Effector CD8-positive, alpha-beta T cell (primary cell): ENCODE data around the gene ARHGAP42.

Source experiments
- DNase-seq: peaks from one replicate; lab custom pipeline; 2025; lab: John Stamatoyannopoulos, UW

ARHGAP42 gene

DNA sequence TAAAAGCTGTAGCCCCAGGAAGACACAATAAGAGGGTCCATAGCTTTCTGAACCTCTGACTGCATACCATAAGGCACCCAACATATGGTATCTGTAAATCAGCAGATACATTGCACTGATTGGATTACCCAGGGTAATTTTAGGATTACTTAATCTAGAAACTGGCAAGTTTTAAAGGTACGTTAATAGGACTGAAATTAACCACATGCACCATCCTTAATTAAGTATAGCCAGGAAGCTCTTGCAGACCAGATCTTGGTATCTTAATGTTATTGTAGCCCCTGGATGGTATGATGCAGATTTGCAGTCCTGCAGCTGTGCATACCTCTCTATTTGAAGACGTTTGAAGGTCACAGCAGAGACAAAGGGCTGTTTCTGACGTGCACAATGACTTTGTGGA, 72.8 kb downstream of the ARHGAP42 start:
- DNase-seq, result no peak

DNA sequence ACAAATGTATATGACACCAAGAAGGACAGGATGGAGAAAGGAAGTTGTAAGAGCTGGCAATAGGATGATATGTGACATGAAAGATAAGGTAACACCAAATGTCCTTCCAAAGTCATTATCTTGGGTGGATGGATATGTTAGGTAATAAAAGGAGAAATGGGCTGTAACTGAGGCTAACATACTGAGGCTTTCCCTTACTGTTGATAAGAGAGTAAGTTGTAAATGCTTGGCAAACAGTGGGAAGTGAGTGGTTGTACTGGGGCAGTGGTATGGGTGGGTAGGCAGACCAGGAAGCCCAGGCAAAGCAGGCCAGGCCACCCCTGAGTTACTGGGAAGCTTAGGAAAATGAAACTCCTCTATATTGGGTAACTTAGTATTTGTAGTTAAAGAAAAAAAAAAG, 73.7 kb downstream of the ARHGAP42 start:
- DNase-seq, result no peak

DNA sequence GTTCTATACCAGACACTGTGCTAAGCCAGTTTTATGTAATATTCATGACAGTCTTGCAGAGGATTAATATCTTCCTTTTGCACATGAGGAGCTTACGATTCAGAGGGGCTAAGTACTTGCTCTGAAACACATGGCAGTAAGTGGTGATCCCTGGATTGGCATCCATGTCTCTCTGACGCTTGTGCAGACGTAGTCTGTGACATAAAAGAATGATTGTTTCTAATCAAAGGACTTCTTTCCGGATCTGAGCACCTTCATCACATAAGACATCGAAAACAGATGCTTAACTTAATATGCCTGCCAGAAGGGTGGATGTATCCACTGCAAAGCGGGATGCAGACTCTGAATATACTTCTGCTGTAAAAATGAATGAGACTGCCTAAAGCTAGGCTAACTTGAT, 74.8 kb downstream of the ARHGAP42 start:
- no peak for DNase-seq

DNA sequence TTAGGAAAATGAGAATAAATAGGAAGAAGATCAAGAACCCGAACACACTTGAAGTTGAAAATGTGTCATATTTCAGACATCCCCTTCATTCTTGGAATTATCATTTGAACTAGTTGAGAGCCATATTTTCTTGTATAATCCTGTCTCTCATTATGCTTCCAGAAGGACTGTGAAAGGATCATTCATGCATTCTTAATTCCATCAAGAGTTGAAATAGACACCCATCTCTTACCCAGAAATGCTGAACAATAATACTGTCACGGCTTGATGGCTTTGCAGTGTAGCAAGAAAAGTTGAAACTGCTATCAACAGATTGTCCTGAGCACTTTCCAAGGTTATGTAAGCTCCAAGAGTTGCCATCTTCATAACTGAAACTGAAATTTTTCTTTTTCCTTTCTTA, 79.7 kb downstream of the ARHGAP42 start:
- no peak for DNase-seq

DNA sequence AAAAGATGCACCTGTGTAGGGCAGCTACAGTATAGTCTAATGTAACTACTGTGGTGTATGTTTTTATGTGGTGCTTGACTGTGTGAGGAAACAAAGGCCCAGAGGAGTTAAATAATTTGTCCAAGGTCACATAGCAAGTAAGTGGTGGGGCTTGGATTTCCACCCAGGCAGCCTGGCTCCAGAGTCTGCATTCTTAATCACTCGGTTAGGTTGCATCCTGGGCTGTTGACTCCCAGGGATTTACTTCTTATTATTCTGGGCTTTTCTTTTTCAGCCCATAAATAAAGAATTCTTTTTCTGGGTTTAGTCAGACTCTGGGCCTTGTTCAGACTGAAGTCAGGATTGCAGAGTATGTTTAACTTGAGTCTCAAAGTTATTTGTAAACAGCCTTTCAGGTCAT, 82.1 kb downstream of the ARHGAP42 start:
- no peak for DNase-seq

DNA sequence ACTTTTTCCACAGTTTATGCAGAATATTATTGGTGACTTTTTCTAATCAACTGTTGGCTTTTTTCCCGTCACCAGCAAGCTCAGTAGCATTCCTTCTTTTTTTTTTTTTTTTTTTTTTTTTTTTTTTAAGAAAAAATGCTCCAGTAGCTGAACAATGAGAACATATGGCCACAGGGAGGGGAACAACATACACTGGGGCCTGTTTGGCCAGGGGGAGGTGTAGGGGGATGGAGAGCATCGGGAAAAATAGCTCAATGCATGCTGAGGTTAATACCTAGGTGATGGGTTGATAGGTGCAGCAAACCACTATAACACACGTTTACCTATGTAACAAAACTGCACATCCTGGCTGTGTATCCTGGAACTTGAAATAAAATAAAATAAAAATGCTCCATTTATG, 82.5 kb downstream of the ARHGAP42 start:
- no peak for DNase-seq

DNA sequence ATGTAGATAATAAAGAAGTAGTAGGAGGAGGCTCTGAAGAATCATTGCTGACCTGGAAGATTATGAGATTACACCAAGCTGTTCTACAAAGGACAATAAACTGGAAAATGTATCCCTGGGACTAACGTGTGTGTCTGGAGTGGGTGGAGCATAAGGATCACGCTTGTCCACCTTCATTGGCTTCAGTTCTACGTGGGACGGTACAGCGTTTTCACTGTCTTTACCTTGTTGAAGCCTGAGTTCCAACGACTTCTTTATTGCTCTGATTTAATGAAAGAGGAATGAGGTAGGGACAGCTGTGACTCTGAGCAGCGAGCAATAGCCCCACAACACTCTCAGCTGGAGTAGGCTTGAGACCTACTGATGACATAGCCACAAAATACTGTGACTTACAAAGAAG, 87.0 kb downstream of the ARHGAP42 start:
- DNase-seq, result no peak

DNA sequence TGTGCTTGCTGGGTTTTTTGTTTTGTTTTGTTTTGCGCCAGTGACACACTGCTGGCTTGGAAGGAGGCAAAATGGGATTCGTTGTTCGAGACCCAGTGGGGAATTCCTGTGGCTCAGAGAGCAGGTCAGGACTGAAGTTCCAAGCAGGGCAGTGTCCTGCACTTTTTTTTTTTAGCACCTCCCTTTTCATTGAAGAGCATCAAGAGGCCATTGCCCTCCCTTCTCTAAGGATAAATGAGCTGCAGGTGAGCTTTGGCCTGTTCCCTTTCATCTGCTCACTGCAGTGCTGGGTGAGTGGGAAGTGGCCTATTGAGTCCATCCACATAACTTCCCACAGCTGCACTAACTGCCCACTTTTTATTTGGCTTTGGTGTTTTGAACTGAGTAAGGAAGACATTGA, 87.8 kb downstream of the ARHGAP42 start:
- no peak for DNase-seq

DNA sequence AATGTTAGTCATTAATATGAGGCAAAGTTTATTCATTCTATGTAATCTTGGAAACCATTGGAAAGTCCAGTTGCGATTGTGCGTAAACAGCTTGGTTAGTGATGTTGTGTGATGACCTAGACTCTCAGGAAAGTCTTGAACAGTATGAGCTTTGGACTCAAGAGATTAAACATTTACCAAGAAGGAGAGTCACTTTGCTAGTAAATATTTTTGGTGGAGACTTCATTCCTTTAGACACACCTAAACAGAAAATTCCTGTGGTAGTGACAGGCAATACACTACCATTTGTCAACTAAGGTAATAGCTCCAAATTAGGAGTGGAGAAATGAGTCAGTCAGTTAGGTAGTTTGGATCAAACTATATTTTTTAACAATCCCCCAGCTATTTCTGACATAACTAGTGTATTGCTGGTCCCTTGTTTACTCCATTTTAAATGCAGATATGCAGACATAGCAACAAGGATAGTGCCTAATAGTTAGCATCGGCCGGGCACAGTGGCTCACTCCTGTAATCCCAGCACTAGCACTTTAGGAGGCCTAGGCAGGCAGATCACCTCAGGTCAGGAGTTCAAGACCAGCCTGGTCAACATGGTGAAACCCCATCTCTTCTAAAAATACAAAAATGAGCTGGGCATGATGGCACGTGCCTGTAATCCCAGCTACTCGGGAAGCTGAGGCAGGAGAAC, 89.3 kb downstream of the ARHGAP42 start:
- no peak for DNase-seq

DNA sequence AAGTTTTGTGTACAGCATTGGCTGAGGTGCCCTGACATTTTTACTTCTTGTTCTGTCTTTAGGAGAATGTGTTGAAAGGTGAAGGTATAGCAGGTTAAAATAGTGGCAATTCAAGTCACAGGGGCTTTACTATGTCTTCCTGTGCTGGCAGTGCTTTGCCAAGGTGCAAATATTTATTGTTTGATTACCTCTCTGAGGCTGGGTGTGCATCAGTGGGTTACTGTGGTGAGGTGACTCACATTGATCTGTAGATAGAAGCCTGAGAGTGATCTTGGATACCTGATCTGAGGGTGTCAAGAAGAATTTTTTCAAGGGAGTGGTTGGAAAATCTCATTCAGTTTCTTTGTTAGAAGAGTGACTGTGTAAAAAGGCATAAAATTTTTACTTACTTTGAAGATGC, 90.0 kb downstream of the ARHGAP42 start:
- DNase-seq, result no peak

DNA sequence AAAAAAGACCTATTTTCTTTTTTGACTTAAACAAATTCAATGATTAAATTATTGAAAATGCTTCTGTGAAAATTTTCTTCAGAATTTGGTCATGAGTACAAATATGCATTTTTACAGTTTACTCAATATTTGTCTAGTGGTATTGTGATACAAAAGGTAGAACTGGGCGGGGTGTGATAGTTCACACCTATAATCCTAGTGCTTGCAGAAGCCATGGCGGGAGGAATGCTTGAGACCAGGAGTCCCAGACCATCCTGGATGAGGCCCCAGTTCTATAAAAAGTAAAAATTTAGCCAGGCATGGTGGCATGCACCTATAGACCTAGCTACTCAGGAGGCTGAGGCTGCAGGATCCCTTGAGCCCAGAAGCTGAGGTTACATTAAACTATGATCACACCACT, 90.6 kb downstream of the ARHGAP42 start:
- no peak for DNase-seq

DNA sequence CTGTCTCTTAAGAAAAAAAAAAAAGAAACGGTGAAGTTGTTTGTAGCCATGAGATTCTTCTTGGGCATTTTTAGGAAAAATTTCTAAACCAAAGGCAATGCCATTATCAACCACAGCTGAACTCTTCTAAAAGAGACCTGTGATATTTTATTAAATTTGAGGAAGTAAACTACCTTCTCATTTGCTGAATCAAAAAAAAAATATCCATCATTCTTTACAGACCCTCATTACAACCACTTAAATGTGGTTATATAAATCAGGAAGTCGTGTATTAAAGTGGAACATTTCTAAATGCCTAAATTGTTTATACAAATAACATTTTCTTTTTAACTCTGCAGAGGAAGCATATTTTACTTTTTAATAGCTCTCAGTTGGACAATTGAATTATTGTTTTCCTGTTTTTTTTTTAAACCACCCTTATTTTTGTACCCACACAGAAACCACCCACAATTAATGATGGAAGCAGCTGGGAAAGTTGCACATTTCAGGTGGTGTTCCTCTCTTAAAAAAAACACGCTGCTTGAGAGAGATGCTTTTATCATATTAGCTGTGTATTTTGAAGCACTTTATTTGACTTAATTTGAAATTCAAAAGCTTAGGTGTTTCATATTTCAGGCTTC, 91.2 kb downstream of the ARHGAP42 start:
- no peak for DNase-seq

DNA sequence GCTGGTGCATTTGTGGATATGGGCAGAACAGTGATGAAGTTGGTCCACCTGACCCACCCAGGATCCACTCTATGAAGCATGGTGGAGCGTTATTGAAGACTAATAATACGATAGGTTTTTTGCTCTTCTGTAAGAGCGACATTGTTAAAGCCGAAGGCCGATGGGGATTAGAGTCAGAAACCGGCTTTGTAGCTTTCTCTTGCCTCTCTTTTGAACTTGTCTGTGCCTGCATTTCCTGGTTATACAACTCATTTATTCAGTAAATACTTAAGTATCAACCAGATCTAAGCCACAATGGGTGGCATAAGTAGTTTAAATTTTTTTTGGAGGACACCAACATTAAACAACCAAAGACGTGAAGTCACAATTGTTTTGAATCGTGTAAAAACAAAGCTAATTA, 93.4 kb downstream of the ARHGAP42 start:
- DNase-seq, result no peak

DNA sequence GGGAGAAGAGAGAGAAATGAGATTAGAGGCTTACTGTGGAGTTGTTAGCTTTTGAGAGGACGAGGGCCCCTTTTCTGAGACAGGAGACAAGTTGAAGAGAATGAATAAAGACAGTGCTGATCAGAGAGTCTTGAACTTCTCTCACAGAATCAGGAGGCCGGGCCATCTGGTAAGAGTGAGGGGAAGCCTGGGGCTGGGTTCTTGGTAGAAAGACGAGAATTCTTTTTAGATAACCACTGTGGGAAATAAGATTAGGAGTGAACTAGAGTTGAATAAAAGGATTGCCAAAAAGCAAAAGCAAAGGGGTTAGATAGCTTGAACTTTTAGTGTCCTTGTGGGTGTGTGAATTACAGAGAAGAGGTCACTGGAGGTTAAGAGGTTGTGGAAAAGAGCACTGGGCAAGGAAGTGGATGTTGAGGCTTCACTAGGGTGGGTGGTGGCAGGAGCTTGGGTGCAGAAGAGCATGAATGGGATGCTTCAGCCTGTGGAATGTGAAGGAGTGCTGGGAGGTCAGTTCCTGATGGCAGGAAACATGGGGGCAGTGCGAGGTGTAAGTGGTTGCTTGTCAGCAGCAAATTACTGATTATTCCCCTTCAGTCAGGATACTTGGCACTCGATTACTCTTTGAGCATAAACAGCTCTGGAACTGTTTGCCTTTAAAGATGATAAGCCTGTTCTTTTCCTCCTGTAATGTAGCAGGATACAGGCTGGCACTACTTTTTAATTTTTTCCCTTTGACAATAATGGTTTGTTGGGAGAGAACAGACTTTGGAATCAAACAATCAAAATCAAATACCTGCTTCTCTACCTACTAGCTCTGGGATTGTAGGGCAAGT, 98.3 kb downstream of the ARHGAP42 start:
- no peak for DNase-seq

DNA sequence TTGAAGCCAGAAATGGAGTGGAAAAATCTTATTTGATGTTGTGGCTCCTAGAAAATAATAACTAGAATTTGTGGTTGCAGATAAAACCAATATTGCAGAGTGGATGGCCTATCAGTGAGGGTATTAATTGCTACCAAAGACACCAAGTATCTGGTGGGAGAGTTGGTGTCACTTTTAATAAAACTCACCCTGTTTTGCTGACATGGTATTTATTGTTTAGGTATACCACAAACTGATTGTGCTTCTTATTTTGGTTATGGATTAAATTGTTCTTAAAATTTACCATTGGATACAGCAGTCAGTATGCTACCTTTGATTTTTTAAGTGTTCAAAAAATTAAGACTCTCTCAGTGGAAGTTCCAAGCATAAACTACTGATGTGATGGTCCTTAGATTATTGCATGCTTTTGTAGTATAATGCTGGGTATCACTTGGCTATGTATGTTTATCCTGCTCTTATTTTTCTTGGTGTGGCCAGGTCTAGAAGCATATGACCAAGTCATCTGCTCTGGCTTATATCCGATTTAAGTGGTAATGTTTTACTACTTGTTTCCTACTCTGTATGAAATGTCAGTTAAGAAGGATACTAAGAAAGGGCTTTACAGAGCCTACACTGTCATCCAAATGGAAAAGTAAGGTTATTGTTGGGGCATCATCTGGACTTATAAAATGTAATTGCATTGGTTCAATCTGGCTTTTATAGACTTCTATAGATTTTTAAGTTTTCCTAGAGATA, 101.6 kb downstream of the ARHGAP42 start:
- no peak for DNase-seq

DNA sequence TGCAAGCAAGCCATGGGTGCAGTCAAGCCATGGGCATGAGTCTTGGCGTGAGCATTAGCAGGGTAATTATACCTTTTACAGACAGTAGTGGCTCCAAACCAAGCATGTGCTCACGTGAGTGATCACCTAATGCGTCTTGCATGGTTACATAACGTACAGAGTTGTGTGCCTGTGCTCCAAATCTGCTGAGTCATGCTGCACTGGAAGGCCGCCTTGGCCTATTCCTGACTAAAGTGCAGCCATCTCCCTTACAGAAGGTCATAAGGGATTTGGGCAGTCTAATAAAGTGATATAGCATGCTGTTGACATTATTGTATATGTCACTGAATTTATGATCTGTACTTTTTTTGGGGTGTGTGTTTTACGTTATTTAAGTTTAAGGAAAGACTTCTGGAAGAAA, 102.4 kb downstream of the ARHGAP42 start:
- DNase-seq, result no peak

DNA sequence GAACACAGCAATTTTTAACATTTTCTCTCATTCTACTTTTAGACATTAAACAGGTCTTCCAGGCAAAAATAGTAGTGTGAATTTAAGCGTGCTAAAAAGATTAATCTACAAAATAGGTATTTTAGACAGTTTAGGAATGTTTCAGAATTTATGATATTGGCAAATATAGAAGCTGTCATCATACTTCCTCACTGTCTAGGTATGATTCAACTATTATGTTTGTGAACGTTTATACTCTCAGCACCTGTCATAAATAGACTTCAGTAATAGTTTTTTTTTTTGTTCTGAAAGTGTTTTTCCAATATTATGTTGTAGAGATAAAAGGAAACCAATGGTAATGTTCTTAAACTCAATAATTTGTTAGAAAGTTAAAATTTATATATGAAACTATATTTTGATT, 103.0 kb downstream of the ARHGAP42 start:
- no peak for DNase-seq

DNA sequence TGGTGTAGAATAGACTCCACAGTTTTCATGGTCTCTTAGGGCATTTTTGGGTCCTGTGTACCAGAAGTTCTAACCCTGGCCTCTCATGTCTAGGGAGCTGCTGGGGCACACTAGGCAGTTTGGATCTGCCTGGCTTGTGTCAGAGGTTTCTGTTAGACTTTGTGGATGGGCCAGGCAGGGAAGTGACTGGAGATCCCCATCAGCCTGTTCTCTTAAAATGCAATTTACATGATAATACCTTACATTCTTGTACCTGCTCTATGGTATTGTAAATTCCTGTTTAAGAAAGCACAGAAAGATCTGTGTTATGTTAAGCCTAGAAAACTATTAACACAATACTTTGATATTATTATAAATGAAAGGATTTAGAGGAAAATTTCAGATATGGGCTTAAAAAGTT, 104.0 kb downstream of the ARHGAP42 start:
- no peak for DNase-seq

DNA sequence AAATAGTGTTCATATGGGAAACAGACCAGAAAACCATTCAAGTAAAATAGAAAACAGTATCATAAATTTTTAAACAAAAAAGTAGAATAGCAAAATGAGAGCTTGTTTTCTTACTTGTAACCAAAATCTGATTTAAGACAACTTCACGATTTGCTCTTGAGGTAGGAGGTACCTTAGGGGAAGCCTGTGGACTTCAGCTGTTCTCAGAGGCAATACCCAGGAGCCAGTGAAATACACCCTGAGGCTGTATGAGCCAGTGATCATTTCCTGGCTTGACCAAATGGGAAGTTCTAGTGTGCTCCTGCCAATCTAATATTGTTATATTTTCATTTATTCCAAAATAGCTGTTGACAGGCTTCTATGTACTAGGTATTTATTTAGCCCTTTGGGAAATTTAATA, 104.8 kb downstream of the ARHGAP42 start:
- no peak for DNase-seq

DNA sequence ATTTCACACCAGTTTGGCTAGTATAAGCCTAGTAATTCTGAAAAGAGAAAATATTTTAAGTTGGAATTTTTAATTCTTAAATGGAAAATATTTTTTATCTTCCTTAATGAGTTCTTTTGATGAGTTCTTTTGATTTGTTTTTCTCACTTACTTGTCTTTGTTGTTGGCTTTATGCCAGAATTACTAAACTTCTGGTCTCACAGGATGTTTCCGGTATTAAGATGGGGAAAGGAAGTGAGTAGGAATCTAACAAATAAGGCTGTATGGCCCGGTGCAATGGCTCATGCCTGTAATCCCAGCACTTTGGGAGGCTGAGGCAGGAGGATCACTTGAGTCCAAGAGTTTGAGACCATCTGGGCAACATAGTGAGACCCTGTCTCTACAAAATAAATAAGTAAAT, 106.4 kb downstream of the ARHGAP42 start:
- DNase-seq, result no peak

DNA sequence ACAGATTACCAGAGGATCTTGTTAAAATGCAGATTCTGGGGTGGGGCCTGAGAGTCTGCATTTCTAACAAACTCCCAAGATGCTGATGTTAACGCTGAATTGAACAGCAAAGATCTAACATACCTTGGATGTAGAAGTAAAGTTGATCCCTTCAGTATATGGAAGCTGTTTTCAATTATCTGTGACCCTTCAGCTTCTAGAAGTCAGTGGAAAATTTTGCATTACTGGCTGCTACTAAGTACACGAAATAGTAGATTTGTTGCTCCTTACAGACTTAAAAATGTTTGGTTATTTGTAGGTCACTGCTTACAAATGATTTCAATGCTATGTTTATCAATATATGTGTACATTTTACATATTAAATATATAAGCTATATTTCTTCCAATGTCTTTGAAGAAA, 107.4 kb downstream of the ARHGAP42 start:
- no peak for DNase-seq

DNA sequence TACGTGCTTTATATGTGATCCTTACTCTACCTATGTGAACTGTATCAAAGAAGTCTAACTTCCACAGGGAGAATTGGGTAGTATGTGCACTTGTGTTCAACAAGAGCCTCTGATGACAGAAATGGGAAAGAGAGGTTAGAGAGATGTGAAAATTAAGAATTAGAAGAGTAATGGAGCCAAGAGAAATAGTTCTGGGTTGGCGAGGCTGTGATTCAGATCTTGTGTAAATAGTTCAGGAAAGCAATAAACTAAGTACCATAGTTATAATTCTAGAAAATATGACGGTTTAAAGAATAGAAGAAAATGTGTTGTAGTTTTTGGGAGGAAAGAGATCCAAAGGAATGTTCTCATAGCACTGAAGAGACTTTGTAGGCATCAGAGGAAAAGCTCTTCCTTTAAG, 112.4 kb downstream of the ARHGAP42 start:
- no peak for DNase-seq

DNA sequence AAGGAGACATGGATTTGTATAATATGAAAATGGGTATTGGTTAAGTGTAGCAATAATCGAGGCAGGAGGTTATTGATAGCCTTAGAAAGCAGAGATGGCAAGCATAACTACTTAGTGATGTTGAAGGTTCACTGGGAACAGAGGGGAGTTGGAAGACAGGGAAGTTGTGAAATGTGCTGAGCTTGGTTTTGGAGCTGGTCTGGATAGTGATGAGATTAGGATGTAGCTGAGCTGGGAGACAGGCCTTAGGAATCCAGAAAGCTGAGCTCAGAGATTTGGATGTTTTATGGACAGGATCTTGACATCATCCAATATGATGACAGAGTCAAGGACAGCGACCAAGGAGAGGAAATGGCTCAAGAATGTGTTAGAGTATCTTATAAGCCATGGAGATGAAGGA, 113.1 kb downstream of the ARHGAP42 start:
- DNase-seq, result no peak
